GM12875 (cell line): Measurements from ENCODE around the gene SRGAP1.

ENCODE experiments used
- H3K4me3 ChIP-seq: one replicate; pipeline ENCODE4 v1.5.1; 2011; ENCODE audit warnings: low read depth, low read length, control low read depth
- CTCF ChIP-seq: IDR thresholded peaks from 2 replicates; pipeline ENCODE4 v1.5.1; 2011; ENCODE audit warnings: low read depth, mild to moderate bottlenecking, control low read depth, inconsistent platforms, low read length, moderate library complexity, borderline replicate concordance; ENCODE audit not compliant: insufficient read depth

The SRGAP1 gene

GRCh38 chr12:64207453-64207852, 363.0 kb downstream of the SRGAP1 start:
- H3K4me3 ChIP-seq = no peak overlapping the region
- no peak for TF ChIP-seq CTCF
